ENCODE measurements around the gene TIMM8A. TPM values are rescaled to one million over a fixed set of nuclear protein-coding genes. Genes with fewer than 3 reads are reported as not detected.

TIMM8A gene
- total and polyA plus RNA-seq, 2 experiments from 2014 or later = 23.5 to 41.7 TPM

DNA sequence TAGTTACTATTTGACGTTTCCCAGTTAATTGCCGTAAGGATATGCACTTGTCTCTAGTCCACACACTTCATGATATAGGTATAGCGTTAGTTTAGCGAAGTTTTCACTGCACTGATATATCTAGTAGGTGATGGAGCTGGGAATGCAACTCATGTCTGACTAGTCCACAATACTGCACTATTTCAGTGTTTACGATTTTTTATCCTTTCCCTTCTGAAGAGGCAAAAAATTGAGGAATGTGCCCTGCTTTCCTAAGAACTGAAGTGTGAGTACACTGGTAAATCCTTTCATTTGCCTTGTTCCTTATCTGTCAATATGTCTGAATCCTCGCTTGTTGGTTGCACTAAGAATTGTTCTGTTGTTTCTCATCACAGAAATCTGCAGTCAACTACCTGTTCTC is 43.3 kb upstream of the TIMM8A start:
- TF ChIP-seq EZH2phosphoT487 (IDR thresholded peaks at IDR 0.05; ENCODE audit: unreplicated experiment) (no peak), POLR2AphosphoS5 (IDR thresholded peaks at IDR 0.05; ENCODE audit: low read depth) (no peak), CREB1 (CRISPR knock-in tag; IDR thresholded peaks at IDR 0.05; ENCODE audit: low read depth) (no peak), JUNB (IDR thresholded peaks at IDR 0.05; ENCODE audit: unreplicated experiment) (no peak)
- Mint-ChIP-seq H3K27me3 (ENCODE audit: insufficient read depth, low read depth, poor library complexity) (peaks cover 16% of the 10 kb centered on the region), H3K4me3 (peak overlapping the region; percentile 98), H3K4me1 (peaks cover under 1% of the 10 kb centered on the region; the same call in 2 of the 3 replicates), H3K27ac (peak overlapping the region; percentile 99), H3K9me3 (no peaks in the 10 kb centered on the region), H3K36me3 (ENCODE audit: low read depth) (peaks cover 50% of the 10 kb centered on the region)
- no peaks in the 10 kb centered on the region for H3K9me2 ChIP-seq (ENCODE audit: insufficient read depth)
- peaks cover 26% of the 10 kb centered on the region for H3K79me2 ChIP-seq (replicated peaks; ENCODE audit: insufficient read depth)
- H3K4me2 ChIP-seq = peak overlapping the region; percentile 91
- no peak for ATAC-seq
- no peak for DNase-seq (ENCODE audit: low spot score)
- peak overlapping the region; percentile 97 for H3K27ac ChIP-seq (ENCODE audit: low read depth)
- H3K4me3 ChIP-seq = peak overlapping the region; percentile 81
- H3K27me3 ChIP-seq (ENCODE audit: insufficient read depth) = no peaks in the 10 kb centered on the region
- H3K36me3 ChIP-seq (ENCODE audit: insufficient read depth) = peaks cover 33% of the 10 kb centered on the region
- H3F3A ChIP-seq (replicated peaks; ENCODE audit: low read depth) = peaks cover 29% of the 10 kb centered on the region
- no peaks in the 10 kb centered on the region; the same call in 1 of the 2 replicates for H3K4me1 ChIP-seq (ENCODE audit: insufficient read depth)
- H2AFZ ChIP-seq = no peak overlapping the region
- H4K20me1 ChIP-seq (replicated peaks; ENCODE audit: insufficient read depth) = no peaks in the 10 kb centered on the region; the same call in 1 of the 2 replicates

DNA sequence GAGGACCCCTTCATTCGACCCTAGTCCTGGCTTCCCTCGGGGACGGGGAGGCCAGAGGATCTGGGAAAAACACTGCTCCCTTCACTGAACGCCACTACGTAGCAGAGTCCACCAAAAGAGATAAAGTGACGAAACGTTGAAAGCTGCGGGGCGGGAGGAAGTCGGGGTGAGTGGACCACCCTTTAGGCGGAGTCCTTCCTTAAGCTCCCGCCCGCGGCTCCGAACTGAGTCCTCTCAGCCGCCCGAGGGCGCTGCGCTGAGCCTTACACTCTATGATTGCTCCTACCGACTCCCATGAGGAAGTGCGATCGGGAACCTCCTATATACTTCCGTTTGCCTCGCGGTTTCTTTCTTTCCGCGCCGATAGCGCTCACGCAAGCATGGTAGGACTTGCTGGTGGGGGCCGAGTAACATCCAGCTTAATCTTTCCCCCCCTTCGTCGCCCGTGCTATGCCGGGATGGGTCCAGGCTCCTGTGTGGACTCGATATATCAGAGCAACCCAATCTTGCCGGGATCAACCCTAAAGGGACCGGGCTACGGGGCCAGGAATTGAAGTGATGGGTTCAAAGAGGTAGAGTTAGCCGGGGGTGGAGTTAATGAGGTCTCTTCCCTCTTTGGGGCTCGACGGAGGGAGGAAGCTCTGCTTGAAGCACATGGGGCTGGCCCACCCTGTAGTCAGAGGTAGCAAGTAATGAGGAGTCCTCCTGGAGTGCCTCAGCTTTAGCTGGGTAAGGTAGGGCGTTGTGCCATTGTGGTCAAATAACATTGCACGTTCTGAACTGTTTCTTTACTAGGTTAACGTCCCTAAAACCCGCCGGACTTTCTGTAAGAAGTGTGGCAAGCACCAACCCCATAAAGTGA is 42.4 kb upstream of the TIMM8A start, which contains the start of gene RPL36A:
RPL36A (plus strand) TSS at position 348 of the 862 bp plus-strand sequence; CDS start at position 381, 33 bp downstream.
- Mint-ChIP-seq H3K4me1 (peaks cover 9% of the 10 kb centered on the region; the same call in 2 of the 3 replicates), H3K27ac (peak within 1 kb of the TSS; percentile 99), H3K9me3 (no peaks in the 10 kb centered on the region), H3K27me3 (ENCODE audit: insufficient read depth, low read depth, poor library complexity) (peaks cover 16% of the 10 kb centered on the region), H3K36me3 (ENCODE audit: low read depth) (peaks cover 45% of the 10 kb centered on the region), H3K4me3 (peak within 1 kb of the TSS; percentile 98)
- Histone ChIP-seq H3K4me3 (peak within 1 kb of the TSS; percentile 81), H3K4me2 (peak within 1 kb of the TSS; percentile 91), H3K9me2 (ENCODE audit: insufficient read depth) (no peaks in the 10 kb centered on the region), H3K36me3 (ENCODE audit: insufficient read depth) (peaks cover 31% of the 10 kb centered on the region), H3K79me2 (replicated peaks; ENCODE audit: insufficient read depth) (peaks cover 26% of the 10 kb centered on the region), H3K27ac (ENCODE audit: low read depth) (peak within 1 kb of the TSS; percentile 97), H4K20me1 (replicated peaks; ENCODE audit: insufficient read depth) (no peaks in the 10 kb centered on the region; the same call in 1 of the 2 replicates), H2AFZ (peak within 1 kb of the TSS; percentile 81; the same call in 1 of the 2 replicates), H3F3A (replicated peaks; ENCODE audit: low read depth) (peaks cover 27% of the 10 kb centered on the region), H3K27me3 (ENCODE audit: insufficient read depth) (no peaks in the 10 kb centered on the region), H3K4me1 (ENCODE audit: insufficient read depth) (no peaks in the 10 kb centered on the region; the same call in 1 of the 2 replicates)
- TF ChIP-seq, protein P1, sequence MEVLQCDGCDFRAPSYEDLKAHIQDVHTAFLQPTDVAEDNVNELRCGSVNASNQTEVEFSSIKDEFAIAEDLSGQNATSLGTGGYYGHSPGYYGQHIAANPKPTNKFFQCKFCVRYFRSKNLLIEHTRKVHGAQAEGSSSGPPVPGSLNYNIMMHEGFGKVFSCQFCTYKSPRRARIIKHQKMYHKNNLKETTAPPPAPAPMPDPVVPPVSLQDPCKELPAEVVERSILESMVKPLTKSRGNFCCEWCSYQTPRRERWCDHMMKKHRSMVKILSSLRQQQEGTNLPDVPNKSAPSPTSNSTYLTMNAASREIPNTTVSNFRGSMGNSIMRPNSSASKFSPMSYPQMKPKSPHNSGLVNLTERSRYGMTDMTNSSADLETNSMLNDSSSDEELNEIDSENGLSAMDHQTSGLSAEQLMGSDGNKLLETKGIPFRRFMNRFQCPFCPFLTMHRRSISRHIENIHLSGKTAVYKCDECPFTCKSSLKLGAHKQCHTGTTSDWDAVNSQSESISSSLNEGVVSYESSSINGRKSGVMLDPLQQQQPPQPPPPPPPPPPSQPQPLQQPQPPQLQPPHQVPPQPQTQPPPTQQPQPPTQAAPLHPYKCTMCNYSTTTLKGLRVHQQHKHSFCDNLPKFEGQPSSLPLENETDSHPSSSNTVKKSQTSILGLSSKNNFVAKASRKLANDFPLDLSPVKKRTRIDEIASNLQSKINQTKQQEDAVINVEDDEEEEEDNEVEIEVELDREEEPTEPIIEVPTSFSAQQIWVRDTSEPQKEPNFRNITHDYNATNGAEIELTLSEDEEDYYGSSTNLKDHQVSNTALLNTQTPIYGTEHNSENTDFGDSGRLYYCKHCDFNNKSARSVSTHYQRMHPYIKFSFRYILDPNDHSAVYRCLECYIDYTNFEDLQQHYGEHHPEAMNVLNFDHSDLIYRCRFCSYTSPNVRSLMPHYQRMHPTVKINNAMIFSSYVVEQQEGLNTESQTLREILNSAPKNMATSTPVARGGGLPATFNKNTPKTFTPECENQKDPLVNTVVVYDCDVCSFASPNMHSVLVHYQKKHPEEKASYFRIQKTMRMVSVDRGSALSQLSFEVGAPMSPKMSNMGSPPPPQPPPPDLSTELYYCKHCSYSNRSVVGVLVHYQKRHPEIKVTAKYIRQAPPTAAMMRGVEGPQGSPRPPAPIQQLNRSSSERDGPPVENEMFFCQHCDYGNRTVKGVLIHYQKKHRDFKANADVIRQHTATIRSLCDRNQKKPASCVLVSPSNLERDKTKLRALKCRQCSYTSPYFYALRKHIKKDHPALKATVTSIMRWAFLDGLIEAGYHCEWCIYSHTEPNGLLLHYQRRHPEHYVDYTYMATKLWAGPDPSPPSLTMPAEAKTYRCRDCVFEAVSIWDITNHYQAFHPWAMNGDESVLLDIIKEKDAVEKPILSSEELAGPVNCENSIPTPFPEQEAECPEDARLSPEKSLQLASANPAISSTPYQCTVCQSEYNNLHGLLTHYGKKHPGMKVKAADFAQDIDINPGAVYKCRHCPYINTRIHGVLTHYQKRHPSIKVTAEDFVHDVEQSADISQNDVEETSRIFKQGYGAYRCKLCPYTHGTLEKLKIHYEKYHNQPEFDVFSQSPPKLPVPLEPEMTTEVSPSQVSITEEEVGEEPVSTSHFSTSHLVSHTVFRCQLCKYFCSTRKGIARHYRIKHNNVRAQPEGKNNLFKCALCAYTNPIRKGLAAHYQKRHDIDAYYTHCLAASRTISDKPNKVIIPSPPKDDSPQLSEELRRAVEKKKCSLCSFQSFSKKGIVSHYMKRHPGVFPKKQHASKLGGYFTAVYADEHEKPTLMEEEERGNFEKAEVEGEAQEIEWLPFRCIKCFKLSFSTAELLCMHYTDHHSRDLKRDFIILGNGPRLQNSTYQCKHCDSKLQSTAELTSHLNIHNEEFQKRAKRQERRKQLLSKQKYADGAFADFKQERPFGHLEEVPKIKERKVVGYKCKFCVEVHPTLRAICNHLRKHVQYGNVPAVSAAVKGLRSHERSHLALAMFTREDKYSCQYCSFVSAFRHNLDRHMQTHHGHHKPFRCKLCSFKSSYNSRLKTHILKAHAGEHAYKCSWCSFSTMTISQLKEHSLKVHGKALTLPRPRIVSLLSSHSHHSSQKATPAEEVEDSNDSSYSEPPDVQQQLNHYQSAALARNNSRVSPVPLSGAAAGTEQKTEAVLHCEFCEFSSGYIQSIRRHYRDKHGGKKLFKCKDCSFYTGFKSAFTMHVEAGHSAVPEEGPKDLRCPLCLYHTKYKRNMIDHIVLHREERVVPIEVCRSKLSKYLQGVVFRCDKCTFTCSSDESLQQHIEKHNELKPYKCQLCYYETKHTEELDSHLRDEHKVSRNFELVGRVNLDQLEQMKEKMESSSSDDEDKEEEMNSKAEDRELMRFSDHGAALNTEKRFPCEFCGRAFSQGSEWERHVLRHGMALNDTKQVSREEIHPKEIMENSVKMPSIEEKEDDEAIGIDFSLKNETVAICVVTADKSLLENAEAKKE (CRISPR knock-in tag; IDR thresholded peaks at IDR 0.05) = no peak
- TF ChIP-seq POLR2AphosphoS5 (IDR thresholded peaks at IDR 0.05; ENCODE audit: low read depth) = peak; percentile 67
- peak; percentile 51 to 67 for TF ChIP-seq CTCF (conservative IDR thresholded peaks at IDR 0.05; ENCODE audit: low read depth in 2 of 2)
- TF ChIP-seq ETS1 (IDR thresholded peaks at IDR 0.05) = peak; percentile 46; the same call in 1 of the 2 replicates
- ATAC-seq (peak; percentile 96), DNase-seq (ENCODE audit: low spot score) (peak; percentile 94)

Data from GM23338 (cell line).